Neural cell (in vitro differentiated cells): ENCODE data around the gene FAM168B. TPM values are rescaled to one million over a fixed set of nuclear protein-coding genes. Genes with fewer than 3 reads are reported as not detected.

Experiments used
- H2AFZ ChIP-seq: fragments of 200-600, 300-800 bp; sonication (generic), shearing (Covaris generic); 2 replicates; pipeline ENCODE4 v1.6.0; 2014; ENCODE audit warnings: low read depth, mild to moderate bottlenecking, antibody characterized with exemption, low read length, moderate library complexity
- H3F3A ChIP-seq: fragments of 200-600 bp; shearing (Covaris generic); 2 replicates; pipeline ENCODE4 v1.6.1; 2016; ENCODE audit warnings: mild to moderate bottlenecking, moderate library complexity, mixed read lengths, antibody characterized with exemption, low read length; ENCODE audit not compliant: insufficient read depth, poor library complexity, severe bottlenecking
- H3K27ac ChIP-seq: fragments of 200-600, 300-800 bp; sonication (generic), shearing (Covaris generic); 2 replicates; pipeline ENCODE4 v1.5.1; 2014; ENCODE audit warnings: mild to moderate bottlenecking, low read length, moderate library complexity
- H3K27me3 ChIP-seq: fragments of 300-800, 200-600 bp; sonication (generic), shearing (Covaris generic); 2 replicates; pipeline ENCODE4 v1.6.0; 2014; ENCODE audit warnings: mild to moderate bottlenecking, low read depth, low read length, moderate library complexity; ENCODE audit not compliant: insufficient read depth
- H3K36me3 ChIP-seq: fragments of 300-800, 200-600 bp; sonication (generic), shearing (Covaris generic); 2 replicates; pipeline ENCODE4 v1.5.1; 2014; ENCODE audit warnings: mild to moderate bottlenecking, antibody characterized with exemption, low read length, moderate library complexity; ENCODE audit not compliant: insufficient read depth
- H3K4me2 ChIP-seq: fragments of 300-800, 200-600 bp; sonication (generic), shearing (Covaris generic); 2 replicates; pipeline ENCODE4 v1.6.0; 2014; ENCODE audit warnings: mild to moderate bottlenecking, low read length
- H3K4me3 ChIP-seq: fragments of 300-800, 200-600 bp; sonication (generic), shearing (Covaris generic); 2 replicates; pipeline ENCODE4 v1.5.1; 2014; ENCODE audit warnings: mild to moderate bottlenecking, low read length, moderate library complexity
- H3K79me2 ChIP-seq: fragments of 200-600 bp; shearing (Covaris generic); replicated peaks from 2 replicates; pipeline ENCODE4 v1.6.0; 2014; ENCODE audit warnings: mild to moderate bottlenecking, low read length, moderate library complexity; ENCODE audit not compliant: insufficient read depth
- H3K9ac ChIP-seq: fragments of 300-800, 200-600 bp; sonication (generic), shearing (Covaris generic); 2 replicates; pipeline ENCODE4 v1.6.1; 2016; ENCODE audit warnings: mild to moderate bottlenecking, low read length, mixed read lengths
- H3K9me2 ChIP-seq: fragments of 200-600 bp; shearing (Covaris generic); 2 replicates; pipeline ENCODE4 v1.6.1; 2016; ENCODE audit warnings: mild to moderate bottlenecking, low read length, mixed read lengths; ENCODE audit not compliant: insufficient read depth
- H3K9me3 ChIP-seq: fragments of 200-600, 300-800 bp; sonication (generic), shearing (Covaris generic); 2 replicates; pipeline ENCODE4 v1.6.1; 2016; ENCODE audit warnings: mild to moderate bottlenecking, mixed run types, low read length, moderate library complexity, mixed read lengths
- H4K20me1 ChIP-seq: fragments of 200-600 bp; shearing (Covaris generic); 2 replicates; pipeline ENCODE4 v1.6.1; 2016; ENCODE audit warnings: mild to moderate bottlenecking, mixed run types; ENCODE audit not compliant: insufficient read depth
- EP300 ChIP-seq: fragments of 450-650 bp; conservative IDR thresholded peaks from 2 replicates; pipeline ENCODE4 v1.6.1; 2014; ENCODE audit warnings: antibody characterized with exemption, mild to moderate bottlenecking, moderate library complexity; ENCODE audit not compliant: poor library complexity, severe bottlenecking
- EZH2 ChIP-seq: fragments of 200-600, 300-800 bp; shearing (Covaris generic), sonication (generic); IDR thresholded peaks from 2 replicates; pipeline ENCODE4 v1.6.1; 2014; ENCODE audit warnings: antibody characterized with exemption, low read length, borderline replicate concordance, mild to moderate bottlenecking; ENCODE audit not compliant: insufficient read depth, poor library complexity, severe bottlenecking
- MXI1 ChIP-seq: fragments of 450-650 bp; conservative IDR thresholded peaks from 2 replicates; pipeline ENCODE4 v1.6.1; 2014; ENCODE audit warnings: antibody characterized with exemption, mild to moderate bottlenecking; ENCODE audit not compliant: poor library complexity, severe bottlenecking
- POLR2AphosphoS5 ChIP-seq: IDR thresholded peaks from 2 replicates; pipeline ENCODE4 v1.6.1; 2012
- RAD21 ChIP-seq: fragments of 450-650 bp; conservative IDR thresholded peaks from 2 replicates; pipeline ENCODE4 v1.6.1; 2014; ENCODE audit warnings: antibody characterized with exemption, mild to moderate bottlenecking, moderate library complexity
- SMC3 ChIP-seq: fragments of 450-650 bp; conservative IDR thresholded peaks from 2 replicates; pipeline ENCODE4 v1.6.1; 2014; ENCODE audit warnings: antibody characterized with exemption, mild to moderate bottlenecking, moderate library complexity; ENCODE audit not compliant: poor library complexity
- TAF1 ChIP-seq: IDR thresholded peaks from 2 replicates; pipeline ENCODE4 v1.6.1; 2012; ENCODE audit warnings: low read depth
- polyA plus RNA-seq: library from polyadenylated mRNA; depleted of rRNA; stranded (reverse); fragments of >200 nt; gene quantifications from 2 replicates; pipeline ENCODE4 v1.2.3, GENCODE V29; 2014
- TF ChIP-seq, protein P1 (sequence below): fragments of 450-650 bp; IDR thresholded peaks from 2 replicates; pipeline ENCODE4 v1.5.1; 2014; ENCODE audit warnings: antibody characterized with exemption, mild to moderate bottlenecking, moderate library complexity; ENCODE audit not compliant: poor library complexity, severe bottlenecking
- TF ChIP-seq, protein P2 (sequence below): IDR thresholded peaks from 2 replicates; pipeline ENCODE4 v1.6.1; 2012; ENCODE audit warnings: borderline replicate concordance

The FAM168B gene
- polyA plus RNA-seq, 1 donor from 2014 or later: 162 TPM

DNA sequence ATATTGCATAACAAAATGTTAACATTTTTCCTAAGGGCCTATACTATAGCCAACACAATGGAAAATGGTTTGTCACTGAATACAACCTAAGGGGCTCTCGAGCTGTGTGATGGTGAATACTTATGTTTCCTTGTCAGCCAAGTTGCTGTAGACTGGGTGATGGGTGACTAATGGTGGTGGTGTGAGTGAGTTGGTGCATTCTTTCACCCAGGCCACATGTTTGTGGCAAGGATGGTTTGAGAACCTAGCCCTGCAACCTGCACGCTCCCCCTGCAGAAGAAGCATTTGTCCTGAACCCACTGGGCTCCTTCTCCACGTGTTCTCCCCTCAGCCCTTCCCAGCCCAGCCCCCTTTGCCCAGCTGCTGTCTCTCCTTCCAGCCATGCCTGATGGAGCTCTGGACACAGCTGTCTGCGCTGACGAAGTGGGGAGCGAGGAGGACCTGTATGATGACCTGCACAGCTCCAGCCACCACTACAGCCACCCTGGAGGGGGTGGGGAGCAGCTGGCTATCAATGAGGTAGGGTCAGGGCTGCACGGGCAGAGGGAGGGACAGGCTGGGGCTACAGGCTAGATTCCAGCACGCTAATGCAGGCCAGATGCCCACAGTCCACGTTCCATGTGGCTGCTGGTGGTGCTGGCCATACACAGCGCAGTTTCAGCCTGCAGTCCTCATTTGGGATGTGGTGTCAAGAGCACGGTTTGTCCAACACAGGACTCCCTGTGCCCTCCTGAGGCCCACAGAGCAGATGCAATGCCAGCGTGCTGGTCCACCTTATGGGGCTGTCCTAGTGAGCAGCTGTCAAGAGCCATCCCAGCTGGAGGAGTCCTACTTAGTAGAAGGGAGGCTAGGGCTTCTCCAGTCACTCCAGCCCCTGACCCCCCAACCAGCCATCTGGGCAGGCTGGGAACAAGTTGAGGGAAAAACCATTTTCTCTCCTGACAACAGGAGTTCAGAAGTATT lies 65.4 kb downstream of the FAM168B start:
- Histone ChIP-seq H3K36me3 (no peaks in the 10 kb centered on the region), H3K4me3 (no peak overlapping the region), H3F3A (no peaks in the 10 kb centered on the region), H3K9me3 (no peaks in the 10 kb centered on the region), H2AFZ (no peak overlapping the region), H3K79me2 (no peaks in the 10 kb centered on the region), H3K4me2 (no peak overlapping the region), H3K27ac (no peak overlapping the region), H3K9ac (no peak overlapping the region), H4K20me1 (no peaks in the 10 kb centered on the region), H3K27me3 (no peaks in the 10 kb centered on the region), H3K9me2 (no peaks in the 10 kb centered on the region)
- TF ChIP-seq, protein P1, sequence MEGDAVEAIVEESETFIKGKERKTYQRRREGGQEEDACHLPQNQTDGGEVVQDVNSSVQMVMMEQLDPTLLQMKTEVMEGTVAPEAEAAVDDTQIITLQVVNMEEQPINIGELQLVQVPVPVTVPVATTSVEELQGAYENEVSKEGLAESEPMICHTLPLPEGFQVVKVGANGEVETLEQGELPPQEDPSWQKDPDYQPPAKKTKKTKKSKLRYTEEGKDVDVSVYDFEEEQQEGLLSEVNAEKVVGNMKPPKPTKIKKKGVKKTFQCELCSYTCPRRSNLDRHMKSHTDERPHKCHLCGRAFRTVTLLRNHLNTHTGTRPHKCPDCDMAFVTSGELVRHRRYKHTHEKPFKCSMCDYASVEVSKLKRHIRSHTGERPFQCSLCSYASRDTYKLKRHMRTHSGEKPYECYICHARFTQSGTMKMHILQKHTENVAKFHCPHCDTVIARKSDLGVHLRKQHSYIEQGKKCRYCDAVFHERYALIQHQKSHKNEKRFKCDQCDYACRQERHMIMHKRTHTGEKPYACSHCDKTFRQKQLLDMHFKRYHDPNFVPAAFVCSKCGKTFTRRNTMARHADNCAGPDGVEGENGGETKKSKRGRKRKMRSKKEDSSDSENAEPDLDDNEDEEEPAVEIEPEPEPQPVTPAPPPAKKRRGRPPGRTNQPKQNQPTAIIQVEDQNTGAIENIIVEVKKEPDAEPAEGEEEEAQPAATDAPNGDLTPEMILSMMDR: no peak
- TF ChIP-seq, protein P2, sequence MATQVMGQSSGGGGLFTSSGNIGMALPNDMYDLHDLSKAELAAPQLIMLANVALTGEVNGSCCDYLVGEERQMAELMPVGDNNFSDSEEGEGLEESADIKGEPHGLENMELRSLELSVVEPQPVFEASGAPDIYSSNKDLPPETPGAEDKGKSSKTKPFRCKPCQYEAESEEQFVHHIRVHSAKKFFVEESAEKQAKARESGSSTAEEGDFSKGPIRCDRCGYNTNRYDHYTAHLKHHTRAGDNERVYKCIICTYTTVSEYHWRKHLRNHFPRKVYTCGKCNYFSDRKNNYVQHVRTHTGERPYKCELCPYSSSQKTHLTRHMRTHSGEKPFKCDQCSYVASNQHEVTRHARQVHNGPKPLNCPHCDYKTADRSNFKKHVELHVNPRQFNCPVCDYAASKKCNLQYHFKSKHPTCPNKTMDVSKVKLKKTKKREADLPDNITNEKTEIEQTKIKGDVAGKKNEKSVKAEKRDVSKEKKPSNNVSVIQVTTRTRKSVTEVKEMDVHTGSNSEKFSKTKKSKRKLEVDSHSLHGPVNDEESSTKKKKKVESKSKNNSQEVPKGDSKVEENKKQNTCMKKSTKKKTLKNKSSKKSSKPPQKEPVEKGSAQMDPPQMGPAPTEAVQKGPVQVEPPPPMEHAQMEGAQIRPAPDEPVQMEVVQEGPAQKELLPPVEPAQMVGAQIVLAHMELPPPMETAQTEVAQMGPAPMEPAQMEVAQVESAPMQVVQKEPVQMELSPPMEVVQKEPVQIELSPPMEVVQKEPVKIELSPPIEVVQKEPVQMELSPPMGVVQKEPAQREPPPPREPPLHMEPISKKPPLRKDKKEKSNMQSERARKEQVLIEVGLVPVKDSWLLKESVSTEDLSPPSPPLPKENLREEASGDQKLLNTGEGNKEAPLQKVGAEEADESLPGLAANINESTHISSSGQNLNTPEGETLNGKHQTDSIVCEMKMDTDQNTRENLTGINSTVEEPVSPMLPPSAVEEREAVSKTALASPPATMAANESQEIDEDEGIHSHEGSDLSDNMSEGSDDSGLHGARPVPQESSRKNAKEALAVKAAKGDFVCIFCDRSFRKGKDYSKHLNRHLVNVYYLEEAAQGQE: no peak
- TF ChIP-seq SMC3 (no peak), EP300 (no peak), RAD21 (no peak), MXI1 (no peak), TAF1 (no peak), POLR2AphosphoS5 (no peak), EZH2 (no peak)

DNA sequence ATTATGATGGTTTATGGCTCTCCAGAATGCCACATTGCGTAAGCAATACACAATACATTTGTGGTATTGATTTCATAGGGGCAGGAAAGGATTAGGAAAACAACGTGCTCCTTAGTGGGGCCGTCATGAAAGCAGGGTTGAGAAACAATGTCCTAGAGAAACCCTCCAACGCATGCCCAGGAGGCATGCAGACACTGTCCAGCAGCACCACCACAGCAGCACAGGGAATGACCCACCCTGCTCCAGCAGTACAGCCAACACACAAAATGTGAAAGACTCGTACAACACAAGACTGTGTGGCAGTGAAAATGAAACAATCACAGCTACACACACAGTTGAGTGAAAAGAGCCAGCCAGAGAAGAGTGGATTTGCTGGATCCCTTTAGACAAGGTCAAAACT lies 66.3 kb downstream of the FAM168B start:
- TF ChIP-seq EZH2 (no peak), SMC3 (no peak), POLR2AphosphoS5 (no peak)
- TF ChIP-seq, protein P2: no peak
- no peaks in the 10 kb centered on the region for H3F3A ChIP-seq

More for the DNA sequence above, 66.3 kb downstream of the FAM168B start:
- H4K20me1 ChIP-seq: no peaks in the 10 kb centered on the region
- no peak overlapping the region for H3K4me2 ChIP-seq
- no peaks in the 10 kb centered on the region for H3K9me3 ChIP-seq
- no peak overlapping the region for H3K9ac ChIP-seq
- no peak overlapping the region for H3K27ac ChIP-seq
- no peaks in the 10 kb centered on the region for H3K36me3 ChIP-seq
- H2AFZ ChIP-seq: no peak overlapping the region
- H3K27me3 ChIP-seq: no peaks in the 10 kb centered on the region
- H3K79me2 ChIP-seq: no peaks in the 10 kb centered on the region
- no peak overlapping the region for H3K4me3 ChIP-seq
- H3K9me2 ChIP-seq: no peaks in the 10 kb centered on the region
